ENCODE measurements around the gene NRG2. TPM values are rescaled to one million over a fixed set of nuclear protein-coding genes. Genes with fewer than 3 reads are reported as not detected.

NRG2 gene
- total RNA-seq = 0.66 and 0.73 TPM in 2 replicates

GRCh38 chr5:140042643-140043507 lies at the start of gene NRG2:
Gene NRG2 (minus strand): TSS chr5:140043299.

Other genes with a start within 250 kb of the NRG2 start
- 0.17 TPM in 1 of 2 replicates, not detected in the other for gene PSD2, start 247.5 kb downstream of the NRG2 start, total RNA-seq
- gene PURA, start 70.8 kb upstream of the NRG2 start, total RNA-seq = 15.7 and 18.2 TPM in 2 replicates
- 9.2 and 11.9 TPM in 2 replicates for gene IGIP, start 82.6 kb upstream of the NRG2 start, total RNA-seq
- gene CYSTM1, start 131.9 kb upstream of the NRG2 start, total RNA-seq = 18.0 and 45.5 TPM in 2 replicates

Data from smooth muscle cell of trachea (primary cell).